HUDEP-2 (cell line): ENCODE measurements around the gene LRP3.

Experiments
- DNase-seq, 76 experiments: peaks; one replicate each; lab custom pipeline; 2025; ENCODE audit not compliant: unreplicated experiment in 76 of 76; lab: John Stamatoyannopoulos, UW

Gene LRP3

GRCh38 chr19:33234736-33235135 lies 40.6 kb downstream of the LRP3 start:
- DNase-seq, result no peak

- peak in 60 of 76 experiments; percentile 11 to 80 (median 55) for DNase-seq
Observed at GRCh38 chr19:33235269-33235995, 41.3 kb downstream of the LRP3 start.

GRCh38 chr19:33235996-33236350 lies 41.8 kb downstream of the LRP3 start:
- DNase-seq, result no peak

- no peak for DNase-seq
Observed at GRCh38 chr19:33236696-33237390, 42.7 kb downstream of the LRP3 start.

GRCh38 chr19:33238481-33239149 lies 44.5 kb downstream of the LRP3 start:
- DNase-seq, result no peak

DNA sequence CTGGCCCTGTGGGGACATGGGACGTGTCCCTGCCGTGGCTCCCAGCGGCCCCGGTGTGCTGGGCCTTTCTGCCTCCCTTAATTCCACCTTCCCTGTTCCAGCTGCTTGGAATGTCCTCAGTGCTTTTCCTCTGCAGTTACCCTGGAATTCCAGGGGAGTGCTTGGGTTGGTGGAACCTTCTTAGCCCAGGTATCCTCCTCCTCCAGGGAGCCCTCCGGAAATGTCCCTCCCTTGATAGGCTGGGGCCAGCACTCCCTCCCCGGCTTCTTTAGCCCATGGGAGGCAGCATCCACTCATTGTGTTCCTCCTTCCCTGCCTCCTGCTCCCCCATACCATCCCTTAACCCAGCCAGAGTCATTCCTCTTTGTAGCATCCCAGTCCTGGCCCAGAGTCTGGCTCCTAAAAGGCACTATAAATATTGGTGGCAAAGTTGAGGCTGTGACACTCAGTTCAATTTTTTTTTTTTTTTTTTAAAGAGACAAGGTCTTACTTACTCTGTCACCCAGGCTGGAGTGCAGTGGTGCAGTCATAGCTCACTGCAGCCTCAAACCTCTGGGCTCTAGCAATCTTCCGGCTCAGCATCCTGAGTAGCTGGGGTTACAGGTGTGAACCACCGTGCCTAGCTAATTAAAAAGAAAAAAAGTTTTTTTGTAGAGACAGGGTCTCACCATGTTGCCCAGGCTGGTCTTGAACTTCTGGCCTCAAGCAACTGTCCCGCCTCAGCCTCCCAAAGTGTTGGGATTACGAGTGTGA lies 45.3 kb downstream of the LRP3 start:
- no peak for DNase-seq

DNA sequence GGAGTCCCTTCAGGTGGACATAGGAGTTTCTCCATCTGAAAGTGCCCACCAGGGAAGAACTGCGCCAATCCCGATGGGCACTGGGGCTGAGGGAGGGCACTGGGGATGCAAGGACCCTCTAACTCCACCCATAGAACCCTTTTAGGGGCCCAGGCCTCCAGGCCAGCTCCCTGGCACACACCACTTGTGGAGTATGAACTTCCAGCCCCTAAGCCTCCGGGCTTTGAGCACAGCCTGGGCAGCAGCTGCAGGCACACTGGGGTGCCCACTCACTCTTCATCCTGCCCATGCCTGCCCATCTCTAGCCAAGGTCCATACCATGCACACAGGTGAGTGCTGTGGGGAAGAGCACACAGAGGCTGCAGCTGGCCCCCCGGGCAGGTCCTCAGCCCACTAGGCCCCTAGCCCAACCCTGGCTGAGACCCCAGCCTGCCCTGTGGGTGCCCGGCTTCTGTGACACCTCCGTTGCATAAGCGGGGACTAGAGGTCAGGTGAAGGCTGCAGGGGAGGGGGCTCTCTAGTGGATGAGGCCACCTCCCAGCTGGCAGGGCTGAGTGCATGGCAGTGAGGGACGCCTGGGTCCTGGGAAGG lies 46.1 kb downstream of the LRP3 start:
- no peak for DNase-seq

DNA sequence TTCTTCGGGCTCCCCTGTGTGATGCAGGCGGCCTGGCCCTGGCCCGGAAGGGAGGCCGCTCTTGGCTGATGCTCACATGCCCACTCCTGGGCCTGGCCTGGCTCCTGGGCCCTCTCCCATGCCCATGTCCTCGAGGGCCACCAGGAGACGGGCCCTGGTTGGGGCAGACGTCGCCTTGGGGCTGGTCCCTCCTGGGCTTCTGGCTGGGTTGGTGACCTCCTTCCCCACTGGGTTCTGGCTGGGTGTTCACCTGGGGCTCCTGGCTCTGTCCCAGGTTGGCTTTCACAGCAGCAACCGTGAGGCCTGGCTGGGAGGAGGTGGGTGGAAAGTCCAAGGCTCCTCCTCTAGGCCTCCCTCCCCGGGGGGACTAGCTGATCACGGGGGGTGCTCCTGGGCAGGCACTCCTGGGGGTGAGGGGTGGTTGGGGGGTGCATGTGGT lies 47.0 kb downstream of the LRP3 start:
- DNase-seq, result peak in 2 of 76 experiments; percentile 67 to 75

DNA sequence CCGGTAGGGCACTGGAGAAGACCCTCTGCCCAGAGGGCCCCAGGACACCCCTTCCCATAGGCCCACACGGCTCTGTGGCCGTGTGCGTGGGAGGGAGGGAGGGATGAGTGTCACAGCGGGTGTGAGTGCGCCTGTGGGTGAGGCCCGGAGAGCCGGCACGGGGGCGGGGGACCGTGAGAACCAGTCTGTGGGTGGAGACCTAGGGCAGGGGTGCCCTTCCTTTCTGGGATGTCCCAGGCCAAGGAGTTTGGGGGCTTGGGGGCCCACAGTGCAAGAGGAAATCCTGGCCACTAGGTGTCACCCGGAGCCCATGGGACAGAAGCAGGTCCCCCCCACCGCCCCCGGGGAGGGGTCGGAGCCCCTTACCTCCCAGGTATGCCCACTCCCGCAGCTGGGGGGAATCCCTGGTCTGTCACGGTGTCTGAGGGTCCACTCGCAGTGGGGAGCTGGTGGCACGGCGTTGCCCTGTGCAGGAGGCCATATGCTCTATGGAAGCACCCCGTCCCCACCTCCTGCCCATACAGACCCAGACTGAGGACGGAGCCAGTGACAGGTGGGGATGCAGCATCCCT lies 47.5 kb downstream of the LRP3 start:
- peak in 43 of 76 experiments; percentile 9 to 81 (median 39) for DNase-seq

DNA sequence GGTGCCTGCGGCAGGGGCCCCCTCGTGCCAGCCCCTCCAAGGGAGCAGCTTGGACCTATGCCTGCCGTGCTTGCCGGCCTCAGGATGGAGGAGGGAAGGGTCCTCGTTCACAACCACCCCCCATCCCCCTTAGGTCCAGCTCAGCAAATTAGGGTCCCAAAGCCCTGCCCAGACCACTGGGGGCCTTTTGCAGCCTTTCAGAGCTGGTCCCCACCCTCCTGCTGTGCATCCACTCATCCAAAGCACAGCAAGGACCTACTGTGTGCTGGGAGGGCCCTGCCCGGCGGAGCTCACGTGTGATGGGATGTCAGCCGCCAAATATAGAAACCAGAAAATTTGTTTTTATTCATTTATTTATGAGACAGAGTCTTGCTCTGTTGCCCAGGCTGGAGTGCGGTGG lies 48.0 kb downstream of the LRP3 start:
- no peak for DNase-seq

DNA sequence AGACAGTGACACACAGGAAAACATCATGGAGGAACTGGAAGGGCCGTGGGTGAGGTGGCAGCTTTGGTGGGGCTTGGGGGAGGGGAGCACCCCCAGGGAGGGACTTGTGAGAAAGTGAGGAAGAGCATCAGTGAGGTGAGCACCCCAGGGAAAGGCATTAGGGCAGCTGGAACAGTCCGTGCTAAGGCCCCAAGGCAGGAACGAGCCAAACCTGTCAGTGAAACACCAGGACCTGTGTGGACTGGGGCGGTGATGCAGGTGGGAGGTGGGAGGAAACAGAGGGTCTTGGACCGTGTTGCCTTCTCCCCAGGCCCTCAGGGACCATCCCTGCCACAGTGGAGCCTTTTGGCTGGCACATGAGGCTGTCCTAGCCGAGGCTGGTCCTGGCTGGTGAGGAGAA lies 48.8 kb downstream of the LRP3 start:
- no peak for DNase-seq

- DNase-seq, result peak in 25 of 76 experiments; percentile 6 to 46 (median 17)
Observed at GRCh38 chr19:33245948-33246708, 52.0 kb downstream of the LRP3 start.

GRCh38 chr19:33246709-33247440 lies 52.7 kb downstream of the LRP3 start:
- no peak for DNase-seq

GRCh38 chr19:33247441-33247819 lies 53.3 kb downstream of the LRP3 start:
- DNase-seq, result no peak

GRCh38 chr19:33248104-33248503 lies 54.0 kb downstream of the LRP3 start:
- DNase-seq, result no peak

DNA sequence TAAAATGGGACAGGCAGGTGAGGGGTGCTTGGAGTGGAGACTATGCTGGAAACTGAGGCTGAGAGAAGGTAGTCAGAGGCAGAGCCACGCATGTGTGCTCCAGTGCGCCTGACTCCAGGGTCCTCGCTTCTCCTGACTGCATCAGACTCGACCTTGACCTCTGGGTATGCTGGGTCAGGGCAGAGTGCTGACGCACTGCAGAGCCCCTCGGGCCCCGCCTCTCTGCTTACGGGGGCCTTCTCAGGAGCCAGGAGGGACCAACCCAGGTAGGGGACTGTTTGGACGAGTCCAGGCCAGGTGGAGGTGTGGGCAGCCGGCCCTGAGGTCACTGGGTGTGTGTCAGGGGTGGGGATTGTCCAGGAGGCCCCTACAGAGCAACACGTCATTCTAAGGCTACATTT lies 54.4 kb downstream of the LRP3 start:
- no peak for DNase-seq

DNA sequence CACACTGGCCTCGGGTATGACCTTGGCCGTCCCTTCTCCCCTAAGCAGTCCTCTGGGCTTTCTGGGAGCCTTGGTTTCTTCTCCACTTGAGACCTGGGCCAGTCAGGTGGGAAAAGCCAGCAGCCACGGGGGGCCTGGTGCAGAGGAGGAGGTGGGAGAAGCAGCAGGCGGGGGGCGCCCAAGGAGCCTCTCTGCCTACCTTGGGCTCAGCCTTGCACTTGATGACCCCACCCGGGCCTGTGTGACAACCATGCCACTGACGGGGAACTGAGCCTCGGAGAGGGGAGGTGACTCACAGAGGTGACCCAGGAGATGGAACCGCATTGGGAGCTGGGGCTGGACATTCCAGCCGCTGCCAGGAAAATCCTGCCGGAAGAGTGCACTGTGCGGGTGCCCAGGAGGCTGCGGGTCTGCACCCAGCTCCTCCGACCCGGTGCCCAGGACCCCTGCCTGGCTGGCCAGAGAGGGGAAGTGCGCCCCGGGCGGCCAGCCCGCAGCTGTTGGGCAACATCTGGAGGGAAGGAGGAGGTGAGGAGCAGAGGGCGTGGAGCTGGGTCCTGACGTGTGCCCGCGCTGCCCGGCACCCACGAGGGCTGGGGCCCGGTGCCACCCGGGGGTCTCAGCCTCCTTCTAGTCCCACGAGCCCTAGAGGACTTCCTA lies 55.0 kb downstream of the LRP3 start:
- peak in 16 of 76 experiments; percentile 6 to 48 (median 26) for DNase-seq

DNA sequence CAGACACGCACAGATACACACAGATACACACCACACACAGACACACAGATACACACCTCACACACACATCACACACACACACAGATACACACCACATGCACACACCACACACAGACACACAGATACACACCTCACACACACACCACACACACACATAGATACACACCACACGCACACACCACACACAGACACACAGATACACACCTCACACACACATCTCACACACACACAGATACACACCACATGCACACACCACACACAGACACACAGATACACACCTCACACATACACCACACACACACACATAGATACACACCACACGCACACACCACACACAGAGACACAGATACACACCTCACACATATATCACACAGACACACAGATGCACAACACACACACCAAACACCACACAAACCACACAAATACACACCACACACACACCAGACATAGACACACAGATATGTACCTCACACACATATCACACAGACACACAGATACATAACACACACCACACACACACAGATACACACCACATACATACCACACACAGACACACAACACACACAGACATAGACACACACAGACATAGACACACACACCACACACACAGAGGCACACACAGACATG lies 55.7 kb downstream of the LRP3 start:
- DNase-seq, result no peak
